Activated CD4-positive, alpha-beta T cell treated with anti-CD3 and anti-CD28 coated beads for 24 hours (primary cell): ENCODE data around the gene SLC35A4.
"Not testable (repeated sequence)": the region's sequence is repeated elsewhere in the genome, so short reads cannot be mapped to it uniquely, and the experiment has no call there.

Experiments used
- DNase-seq, 2 donors: peaks; one replicate each; pipeline ENCODE4 v3.0.0-alpha.2; 2020; ENCODE audit warnings: low read depth in 2 of 2

The SLC35A4 gene

GRCh38 chr5:140588311-140589070, 23.9 kb downstream of the SLC35A4 start:
- DNase-seq, result no peak

- DNase-seq, result no peak
These were observed 26.2 kb downstream of the SLC35A4 start for GRCh38 chr5:140590861-140591260.

GRCh38 chr5:140591747-140592372, 27.2 kb downstream of the SLC35A4 start:
- no peak for DNase-seq

- not testable (repeated sequence) for DNase-seq
These were observed 28.4 kb downstream of the SLC35A4 start for GRCh38 chr5:140593070-140593469.

DNA sequence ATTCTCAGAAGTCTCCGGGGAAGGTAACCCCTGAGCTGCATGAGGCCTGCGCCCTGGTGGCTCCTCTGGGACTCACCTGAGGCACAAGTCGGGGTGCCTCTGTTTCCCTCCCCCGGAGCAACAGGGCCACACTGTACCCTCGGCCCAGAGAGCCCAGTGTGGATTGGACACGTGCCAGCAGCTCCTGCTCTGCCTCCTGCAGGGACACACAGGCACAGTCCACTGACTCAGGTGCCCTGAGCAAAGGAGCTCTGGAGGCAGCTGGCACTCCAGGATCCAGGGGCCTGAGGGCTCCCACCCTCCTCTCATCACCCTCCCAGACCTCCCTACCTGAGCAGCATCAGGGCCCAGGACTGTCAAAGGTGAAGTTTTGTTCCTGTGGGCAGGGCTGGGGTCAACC, 29.5 kb downstream of the SLC35A4 start:
- DNase-seq, result no peak

DNA sequence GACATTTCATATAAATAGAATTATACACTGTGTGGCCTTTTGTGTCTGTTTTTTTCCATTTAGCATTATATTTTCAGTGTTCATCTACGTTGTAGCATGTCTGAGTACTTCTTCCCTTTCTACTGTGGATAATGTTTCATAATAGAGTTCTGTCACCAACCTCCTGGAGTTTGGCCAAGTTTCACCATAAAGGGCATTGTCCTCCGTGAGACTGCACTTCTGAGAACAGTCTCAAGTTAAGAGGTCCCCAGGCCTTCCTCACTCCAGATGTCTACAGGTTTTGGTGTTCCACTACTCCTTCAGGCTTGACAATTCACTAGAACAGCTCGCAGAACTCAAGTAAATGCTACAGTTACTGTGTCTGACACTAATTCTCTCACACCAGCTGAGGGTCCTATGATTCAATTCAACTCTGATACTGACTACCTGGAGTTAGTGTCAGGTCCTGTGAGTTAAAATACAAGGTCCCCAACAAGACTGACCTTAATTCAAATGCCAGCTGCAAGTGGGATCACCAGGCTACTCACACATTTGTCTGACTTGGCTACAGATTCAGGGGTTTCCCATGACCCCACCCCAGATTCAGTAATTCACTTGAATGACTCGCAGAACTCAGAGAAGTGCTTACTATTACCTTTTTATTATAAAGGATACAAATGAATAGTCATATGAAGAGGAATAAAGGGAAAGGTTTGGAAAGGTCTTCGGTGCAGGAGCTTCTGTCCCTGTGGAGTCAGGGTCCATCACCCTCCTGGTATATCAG, 31.1 kb downstream of the SLC35A4 start:
- DNase-seq, result no peak

- no peak for DNase-seq
These were observed 31.7 kb downstream of the SLC35A4 start for GRCh38 chr5:140596321-140596741.

GRCh38 chr5:140598836-140599235, 34.2 kb downstream of the SLC35A4 start:
- DNase-seq, result no peak

DNA sequence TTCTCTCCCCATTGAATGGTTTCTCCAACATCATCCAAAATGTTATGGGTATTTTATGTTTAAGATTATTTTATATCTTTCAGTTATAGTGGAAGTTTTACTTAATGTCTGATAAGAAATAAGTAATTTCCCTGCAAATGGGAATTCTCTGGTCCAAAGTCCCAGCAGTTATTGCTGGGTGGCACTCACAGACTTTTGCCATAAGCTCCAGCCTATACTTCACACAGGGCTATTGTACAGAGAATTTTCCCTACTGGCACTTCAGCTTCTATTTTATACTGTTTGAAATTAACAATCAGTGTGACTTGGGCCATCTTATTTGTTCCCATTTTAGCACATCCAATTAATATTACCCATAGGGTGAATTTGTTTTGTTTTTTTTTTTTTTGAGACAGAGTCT, 35.5 kb downstream of the SLC35A4 start:
- DNase-seq, result no peak

DNA sequence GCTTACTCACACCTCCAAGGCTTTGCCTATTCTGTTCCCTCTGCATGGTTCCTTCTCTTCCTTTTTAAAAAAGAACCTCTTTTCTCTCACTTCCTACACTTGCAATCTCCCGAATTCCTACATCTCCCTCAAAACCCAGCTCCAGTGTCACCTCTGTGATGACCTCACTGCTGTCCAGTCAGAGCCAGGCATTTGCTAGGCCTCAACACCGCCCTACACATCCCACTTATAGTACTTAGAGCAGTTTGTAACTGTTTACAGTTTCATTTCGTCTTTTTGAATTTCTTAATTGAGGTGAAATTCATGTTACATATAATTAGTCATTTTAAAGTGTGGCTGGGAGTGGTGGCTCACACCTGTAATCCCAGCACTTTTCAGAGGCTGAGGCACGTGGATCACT, 37.5 kb downstream of the SLC35A4 start:
- no peak for DNase-seq

GRCh38 chr5:140603446-140603698, 38.7 kb downstream of the SLC35A4 start:
- DNase-seq, result not testable (repeated sequence)

GRCh38 chr5:140603734-140604133, 39.1 kb downstream of the SLC35A4 start:
- no peak for DNase-seq

DNA sequence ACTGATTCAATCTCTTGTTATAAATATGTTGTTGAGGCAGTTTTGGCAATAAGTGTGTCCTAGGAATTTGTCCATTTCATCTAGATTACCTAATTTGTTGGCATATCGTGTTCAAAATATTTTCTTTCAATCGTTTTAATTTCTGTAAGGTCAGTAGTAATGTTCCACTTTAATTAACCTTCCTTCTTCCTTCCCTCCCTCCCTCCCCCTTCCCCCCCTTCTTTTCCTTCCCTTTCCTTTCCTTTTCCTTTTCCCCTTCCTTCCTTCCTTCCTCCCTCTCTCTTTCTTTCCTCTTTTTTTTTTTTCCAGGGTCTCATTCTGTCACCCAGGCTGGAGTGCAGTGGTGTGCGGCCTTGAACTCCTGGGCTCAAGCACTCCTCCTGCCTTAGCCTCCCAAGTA, 41.3 kb downstream of the SLC35A4 start:
- DNase-seq, result no peak

GRCh38 chr5:140607031-140607430, 42.4 kb downstream of the SLC35A4 start:
- no peak for DNase-seq

GRCh38 chr5:140608722-140609121, 44.1 kb downstream of the SLC35A4 start:
- no peak for DNase-seq

DNA sequence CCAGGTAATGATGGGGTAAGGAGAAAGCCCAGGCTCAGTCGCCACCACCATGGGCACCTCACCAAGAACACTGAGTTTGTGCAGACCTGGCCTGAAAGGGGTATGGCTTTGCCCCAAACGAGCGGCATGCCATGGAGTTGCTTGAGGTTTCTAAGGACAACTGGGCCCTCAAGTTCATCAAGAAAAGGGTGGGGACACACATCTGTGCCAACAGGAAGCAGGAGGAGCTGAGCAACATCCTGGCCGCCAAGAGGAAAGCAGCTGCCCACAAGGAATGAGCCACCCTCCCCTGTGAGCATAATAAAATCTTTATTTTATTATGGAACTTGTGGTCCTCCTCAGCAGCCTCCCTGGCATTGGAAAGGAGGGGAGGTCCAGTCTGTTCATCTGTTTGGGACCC, 44.5 kb downstream of the SLC35A4 start:
- DNase-seq, result no peak

DNA sequence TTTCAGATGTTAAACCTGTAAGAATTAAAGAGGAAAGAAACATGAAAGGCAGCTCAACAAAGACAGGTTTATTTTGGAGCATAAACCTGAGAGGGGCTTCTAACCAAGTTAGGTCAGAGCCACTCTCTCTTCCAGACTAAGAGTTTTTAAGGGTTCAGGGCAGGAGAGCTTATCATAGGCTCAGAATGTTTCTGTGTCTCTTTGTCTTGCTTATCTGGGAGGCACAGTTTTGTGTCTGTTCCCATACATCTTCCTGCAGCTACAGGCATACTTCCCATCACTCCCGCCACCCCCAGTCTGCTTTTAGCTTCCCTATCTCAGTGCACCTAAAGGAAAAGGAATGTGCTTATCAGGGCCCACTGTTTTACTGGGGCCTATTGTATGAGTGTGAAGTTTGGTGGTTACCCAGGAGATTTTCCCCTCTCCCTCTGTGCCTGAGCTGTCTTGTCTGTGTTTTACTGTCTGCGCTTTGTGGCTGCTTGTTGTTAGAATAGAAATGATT, 46.4 kb downstream of the SLC35A4 start:
- DNase-seq, result no peak
